ENCODE results near the gene FAM20C. TPM values are rescaled to one million over a fixed set of nuclear protein-coding genes. Genes with fewer than 3 reads are reported as not detected.

The FAM20C gene
- total and polyA plus RNA-seq, 10 of the 15 experiments (the other 5 are each of a cell fraction or from before 2014, with no cell fraction given): 0.44 TPM; not detected in 9

GRCh38 chr7:188174-188573, 4.2 kb upstream of the FAM20C start:
- H2AFZ ChIP-seq (ENCODE audit: control insufficient read depth, low read depth, low read length): no peak overlapping the region
- no peak for FAIRE-seq
- H3K9me3 ChIP-seq (replicated peaks; ENCODE audit: control insufficient read depth, insufficient read depth, low read length): no peaks in the 10 kb centered on the region
- H4K20me1 ChIP-seq (ENCODE audit: control insufficient read depth, insufficient read depth): no peaks in the 10 kb centered on the region
- in situ Hi-C loops (cut with MboI) (no loop called here), intact Hi-C loops (cut with micrococcal nuclease; ENCODE audit: unreplicated experiment) (no loop called here)
- DNase-seq (ENCODE audit: low read depth, low spot score): no peak
- H3K9ac ChIP-seq (ENCODE audit: control insufficient read depth, insufficient read depth, low read length): no peak overlapping the region
- no peak for TF ChIP-seq ASH2L (IDR thresholded peaks at IDR 0.05; ENCODE audit: borderline replicate concordance, low read depth)
- H3K4me1 ChIP-seq (ENCODE audit: control insufficient read depth, insufficient read depth, low read length): no peaks in the 10 kb centered on the region
- H3K4me2 ChIP-seq (ENCODE audit: control insufficient read depth, insufficient read depth): no peak overlapping the region
- ChIA-PET POLR2A (no interaction called here), CTCF (no interaction called here), SMC1A (ENCODE audit: uncharacterized antibody, unreplicated experiment) (no interaction called here), RAD21 (ENCODE audit: unreplicated experiment) (no interaction called here)
- no TSS peak for BruUV-seq (replicated peaks)
- ATAC-seq: no peak
- H3K36me3 ChIP-seq (ENCODE audit: control insufficient read depth in 2 of 2, insufficient read depth in 2 of 2, low read length in 1 of 2): no peaks in the 10 kb centered on the region
- H3K79me2 ChIP-seq (ENCODE audit: control insufficient read depth, insufficient read depth, low read length): no peaks in the 10 kb centered on the region
- 68% methylated on average over 11 of the region's 11 CpGs for WGBS (ENCODE audit: insufficient coverage, insufficient replicate concordance, low lambda C conversion rate, missing lambda C conversion rate)
- H3K4me3 ChIP-seq: no peak overlapping the region
- no peaks in the 10 kb centered on the region for H3K27me3 ChIP-seq (replicated peaks in 1 of 2; ENCODE audit: control insufficient read depth in 2 of 2, insufficient read depth in 2 of 2, low read length in 1 of 2)
- no peak overlapping the region for H3K27ac ChIP-seq (ENCODE audit: control insufficient read depth, insufficient read depth)

- no peak for ATAC-seq
- POLR2A ChIA-PET: no interaction called here
- no peak for DNase-seq (ENCODE audit: low read depth, low spot score)
- Histone ChIP-seq H2AFZ (ENCODE audit: control insufficient read depth, low read depth, low read length) (no peak overlapping the region), H3K79me2 (ENCODE audit: control insufficient read depth, insufficient read depth, low read length) (no peaks in the 10 kb centered on the region), H3K4me3 (no peak overlapping the region), H3K36me3 (ENCODE audit: control insufficient read depth in 2 of 2, insufficient read depth in 2 of 2, low read length in 1 of 2) (no peaks in the 10 kb centered on the region), H3K27me3 (replicated peaks in 1 of 2; ENCODE audit: control insufficient read depth in 2 of 2, insufficient read depth in 2 of 2, low read length in 1 of 2) (no peaks in the 10 kb centered on the region), H3K9ac (ENCODE audit: control insufficient read depth, insufficient read depth, low read length) (no peak overlapping the region), H3K4me2 (ENCODE audit: control insufficient read depth, insufficient read depth) (no peak overlapping the region), H3K9me3 (replicated peaks; ENCODE audit: control insufficient read depth, insufficient read depth, low read length) (no peaks in the 10 kb centered on the region), H3K27ac (ENCODE audit: control insufficient read depth, insufficient read depth) (no peak overlapping the region), H4K20me1 (ENCODE audit: control insufficient read depth, insufficient read depth) (no peaks in the 10 kb centered on the region), H3K4me1 (ENCODE audit: control insufficient read depth, insufficient read depth, low read length) (no peaks in the 10 kb centered on the region)
- CTCF ChIA-PET: no interaction called here
- RAD21 ChIA-PET (ENCODE audit: unreplicated experiment): no interaction called here
- FAIRE-seq: no peak
- intact Hi-C loops (cut with micrococcal nuclease; ENCODE audit: unreplicated experiment): no loop called here
- SMC1A ChIA-PET (ENCODE audit: uncharacterized antibody, unreplicated experiment): no interaction called here
- no TSS peak for BruUV-seq (replicated peaks)
- 38% methylated on average over 18 of the region's 24 CpGs for WGBS (ENCODE audit: insufficient coverage, insufficient replicate concordance, low lambda C conversion rate, missing lambda C conversion rate)
- in situ Hi-C loops (cut with MboI): no loop called here
- TF ChIP-seq KDM1A (IDR thresholded peaks at IDR 0.05; ENCODE audit: borderline replicate concordance) (no peak), JUND (IDR thresholded peaks at IDR 0.05; ENCODE audit: low read depth, low read length) (no peak), RB1 (IDR thresholded peaks at IDR 0.05; ENCODE audit: borderline replicate concordance) (no peak), ATF7 (IDR thresholded peaks at IDR 0.05; ENCODE audit: low read depth) (no peak), ZNF592 (IDR thresholded peaks at IDR 0.05) (no peak), SIX5 (IDR thresholded peaks at IDR 0.05; ENCODE audit: low read depth, low read length, severe bottlenecking) (no peak), GATAD2B (conservative IDR thresholded peaks at IDR 0.05; ENCODE audit: low read depth) (no peak), FOXK2 (IDR thresholded peaks at IDR 0.05) (no peak), SREBF2 (IDR thresholded peaks at IDR 0.05; ENCODE audit: low read length) (no peak), TARDBP (IDR thresholded peaks at IDR 0.05; ENCODE audit: borderline replicate concordance) (no peak), KAT2A (conservative IDR thresholded peaks at IDR 0.05; ENCODE audit: control insufficient read depth, low read depth, low read length) (no peak), GABPA (IDR thresholded peaks at IDR 0.05; ENCODE audit: low read depth) (no peak), WRNIP1 (IDR thresholded peaks at IDR 0.05; ENCODE audit: borderline replicate concordance, low read depth, low read length) (no peak), IRF4 (IDR thresholded peaks at IDR 0.05; ENCODE audit: low read depth, low read length) (no peak), MYB (IDR thresholded peaks at IDR 0.05; ENCODE audit: borderline replicate concordance, low read depth, low read length) (no peak)
Measured at GRCh38 chr7:188727-189500, 3.5 kb upstream of the FAM20C start.
